H1 (cell line): ENCODE results near the gene SLC22A2. TPM values are rescaled to one million over a fixed set of nuclear protein-coding genes. Genes with fewer than 3 reads are reported as not detected.

Experiments used
- CTCF ChIA-PET: fragments of 300-600 bp; sonication (Branson Sonifier 250); formaldehyde crosslinking; loops from one replicate; lab custom pipeline; 2021; ENCODE audit not compliant: partially characterized antibody; lab: Charles Lee
- POLR2A ChIA-PET: fragments of 300-600 bp; sonication (Branson Sonifier 250); formaldehyde crosslinking; loops from one replicate; lab custom pipeline; 2021; ENCODE audit warnings: inconsistent platforms; ENCODE audit not compliant: partially characterized antibody; lab: Charles Lee
- DNase-seq, 2 experiments: peaks; one replicate each; pipeline versions ENCODE4 v3.0.0 to v3.0.0-alpha.2; 2010 to 2022; ENCODE audit warnings: low spot score in 2 of 2, low read depth in 1 of 2, mixed read lengths in 1 of 2
- FAIRE-seq: peaks from 2 replicates; lab custom pipeline; 2011; peaks lifted over from hg19 to GRCh38; lab: Jason Lieb, UNC
- H2AFZ ChIP-seq: 2 replicates; pipeline ENCODE4 v1.8.1; 2012; ENCODE audit warnings: low read length, inconsistent platforms
- H2AK5ac ChIP-seq: 2 replicates; pipeline ENCODE4 v1.6.1; 2013; ENCODE audit warnings: low read depth, low read length
- H2BK120ac ChIP-seq: replicated peaks from 2 replicates; pipeline ENCODE3; 2013; ENCODE audit warnings: low read depth, low read length, inconsistent platforms
- H2BK12ac ChIP-seq: 2 replicates; pipeline ENCODE4 v1.6.1; 2013; ENCODE audit warnings: low read depth, low read length
- H2BK15ac ChIP-seq: 2 replicates; pipeline ENCODE4 v1.6.1; 2013; ENCODE audit warnings: low read length
- H2BK20ac ChIP-seq: 2 replicates; pipeline ENCODE4 v1.6.1; 2013; ENCODE audit warnings: low read length
- H2BK5ac ChIP-seq: 2 replicates; pipeline ENCODE4 v1.6.1; 2013; ENCODE audit warnings: low read depth, low read length
- H3K14ac ChIP-seq: 2 replicates; pipeline ENCODE4 v1.6.1; 2013; ENCODE audit warnings: inconsistent platforms; ENCODE audit not compliant: insufficient read length
- H3K18ac ChIP-seq: 2 replicates; pipeline ENCODE4 v1.6.1; 2013; ENCODE audit warnings: low read length; ENCODE audit errors: extremely low read depth
- H3K23ac ChIP-seq: 2 replicates; pipeline ENCODE4 v1.6.1; 2013; ENCODE audit warnings: inconsistent platforms; ENCODE audit not compliant: insufficient read length
- H3K23me2 ChIP-seq: 2 replicates; pipeline ENCODE4 v1.6.1; 2013; ENCODE audit warnings: low read depth, low read length
- H3K27ac ChIP-seq: 2 replicates; pipeline ENCODE4 v1.6.1; 2011; ENCODE audit warnings: low read depth, low read length, inconsistent platforms
- H3K27me3 ChIP-seq, 4 experiments: replicated peaks in 1 of 4; 1 replicate in 1 of 4; 2 replicates in 3 of 4; pipeline versions ENCODE4 v1.6.1 to v1.8.1; 2011 to 2013; ENCODE audit warnings: low read length in 3 of 4, mild to moderate bottlenecking in 3 of 4, inconsistent platforms in 2 of 4, mixed read lengths in 2 of 4, moderate library complexity in 1 of 4; ENCODE audit not compliant: control insufficient read depth in 3 of 4, insufficient read depth in 3 of 4; ENCODE audit errors: extremely low read depth in 1 of 4
- H3K36me3 ChIP-seq, 4 experiments: 2 replicates each; pipeline versions ENCODE4 v1.6.1 to v1.8.1; 2011 to 2013; ENCODE audit warnings: mild to moderate bottlenecking in 4 of 4, low read length in 3 of 4, moderate library complexity in 2 of 4, control low read depth in 1 of 4, inconsistent platforms in 1 of 4; ENCODE audit not compliant: insufficient read depth in 4 of 4, control insufficient read depth in 2 of 4
- H3K4ac ChIP-seq: replicated peaks from 2 replicates; pipeline ENCODE3; 2013; ENCODE audit warnings: low read length, low read depth, mixed read lengths, inconsistent platforms; ENCODE audit not compliant: insufficient read length
- H3K4me1 ChIP-seq, 4 experiments: replicated peaks in 1 of 4; 1 replicate in 1 of 4; 2 replicates in 3 of 4; pipeline versions ENCODE4 v1.6.1 to v1.8.1; 2011 to 2013; ENCODE audit warnings: low read length in 3 of 4, inconsistent platforms in 2 of 4, mixed read lengths in 1 of 4; ENCODE audit not compliant: insufficient read depth in 4 of 4, control insufficient read depth in 3 of 4
- H3K4me2 ChIP-seq, 2 experiments: 2 replicates each; pipeline versions ENCODE4 v1.6.1 to v1.8.1; 2011 to 2013; ENCODE audit warnings: low read depth in 2 of 2, low read length in 2 of 2, control low read depth in 1 of 2, inconsistent platforms in 1 of 2, mild to moderate bottlenecking in 1 of 2; ENCODE audit not compliant: insufficient read depth in 1 of 2
- H3K4me3 ChIP-seq, 4 experiments: fragments of 200-600, 300-600 bp in 1 of 4; sonication (generic), shearing (Covaris generic), sonication (Bioruptor Twin) in 1 of 4; 2 replicates each; pipeline versions ENCODE4 v1.5.1 to v1.8.1; 2011 to 2016; ENCODE audit warnings: low read length in 4 of 4, low read depth in 3 of 4, control low read depth in 2 of 4, inconsistent platforms in 2 of 4, mild to moderate bottlenecking in 2 of 4, mixed read lengths in 1 of 4, moderate library complexity in 1 of 4; ENCODE audit not compliant: insufficient read depth in 2 of 4; ENCODE audit errors: extremely low read depth in 1 of 4
- H3K56ac ChIP-seq: replicated peaks from 2 replicates; pipeline ENCODE3; 2013; ENCODE audit warnings: low read depth, mild to moderate bottlenecking, mixed read lengths, low read length, inconsistent platforms; ENCODE audit not compliant: insufficient read length
- H3K79me1 ChIP-seq: 2 replicates; pipeline ENCODE4 v1.6.1; 2013; ENCODE audit warnings: low read depth, low read length, control low read depth
- H3K79me2 ChIP-seq, 2 experiments: 2 replicates each; pipeline versions ENCODE4 v1.6.1 to v1.8.1; 2012 to 2013; ENCODE audit warnings: low read length in 2 of 2, mild to moderate bottlenecking in 2 of 2, inconsistent platforms in 1 of 2; ENCODE audit not compliant: insufficient read depth in 2 of 2, control insufficient read depth in 1 of 2
- H3K9ac ChIP-seq, 4 experiments: replicated peaks in 1 of 4; 1 replicate in 1 of 4; 2 replicates in 3 of 4; pipeline versions ENCODE4 v1.6.1 to v1.8.1; 2011 to 2013; ENCODE audit warnings: low read depth in 3 of 4, low read length in 3 of 4, control low read depth in 2 of 4, mild to moderate bottlenecking in 2 of 4, moderate library complexity in 2 of 4, inconsistent platforms in 1 of 4; ENCODE audit errors: extremely low read depth in 1 of 4
- H3K9me3 ChIP-seq, 2 experiments: 2 replicates each; pipeline versions ENCODE4 v1.6.1 to v1.8.1; 2012 to 2013; ENCODE audit warnings: mild to moderate bottlenecking in 2 of 2, moderate library complexity in 2 of 2, control low read depth in 1 of 2, inconsistent platforms in 1 of 2, low read depth in 1 of 2, low read length in 1 of 2, mixed read lengths in 1 of 2; ENCODE audit not compliant: insufficient read depth in 2 of 2
- H4K20me1 ChIP-seq, 2 experiments: replicated peaks in 1 of 2; 2 replicates each; pipeline versions ENCODE3 to v1.8.1; 2011 to 2013; ENCODE audit warnings: inconsistent platforms in 2 of 2, low read length in 2 of 2, mild to moderate bottlenecking in 1 of 2; ENCODE audit not compliant: insufficient read depth in 2 of 2, control insufficient read depth in 1 of 2
- H4K5ac ChIP-seq: 2 replicates; pipeline ENCODE4 v1.6.1; 2013; ENCODE audit warnings: low read length, low read depth, mixed read lengths, inconsistent platforms; ENCODE audit not compliant: insufficient read length
- H4K8ac ChIP-seq: 2 replicates; pipeline ENCODE4 v1.8.0; 2013; ENCODE audit warnings: mild to moderate bottlenecking, moderate library complexity, low read length, inconsistent platforms; ENCODE audit not compliant: insufficient read depth; ENCODE audit errors: extremely low read depth
- H4K91ac ChIP-seq: replicated peaks from 2 replicates; pipeline ENCODE3; 2013; ENCODE audit warnings: low read length, mixed read lengths, inconsistent platforms; ENCODE audit not compliant: insufficient read length
- HDAC2 ChIP-seq, 2 experiments: fragments of 300-600 bp in 1 of 2; sonication (generic) in 1 of 2; IDR thresholded peaks; 2 replicates each; pipeline ENCODE4 v1.6.1; 2011 to 2012; ENCODE audit warnings: low read depth in 2 of 2, low read length in 2 of 2, mild to moderate bottlenecking in 2 of 2, moderate library complexity in 2 of 2, borderline replicate concordance in 1 of 2, inconsistent platforms in 1 of 2
- POLR2A ChIP-seq, 2 experiments: IDR thresholded peaks; 1 replicate in 1 of 2; 2 replicates in 1 of 2; pipeline ENCODE4 v1.6.1; 2011; ENCODE audit warnings: low read depth in 2 of 2, low read length in 2 of 2, mild to moderate bottlenecking in 2 of 2; ENCODE audit errors: control extremely low read depth in 1 of 2
- RBBP5 ChIP-seq: IDR thresholded peaks from 2 replicates; pipeline ENCODE4 v1.7.1; 2012; ENCODE audit warnings: low read depth, mild to moderate bottlenecking, inconsistent platforms, low read length, moderate library complexity, borderline replicate concordance
- SP4 ChIP-seq: IDR thresholded peaks from 2 replicates; pipeline ENCODE4 v1.6.1; 2012; ENCODE audit warnings: low read length, inconsistent platforms
- WGBS, 2 experiments: shearing (Covaris generic) in 1 of 2; methylation state at CpG; one replicate each; pipeline versions ENCODE4 v1.1.6 to v1.1.7; 2013 to 2015; ENCODE audit warnings: low lambda C conversion rate in 2 of 2, mixed read lengths in 2 of 2, inconsistent platforms in 1 of 2, low coverage in 1 of 2, missing lambda C conversion rate in 1 of 2; ENCODE audit not compliant: insufficient replicate concordance in 2 of 2, insufficient coverage in 1 of 2, insufficient read length in 1 of 2; ENCODE audit errors: extremely low coverage in 1 of 2, missing lambda C conversion rate in 1 of 2; 5-methylcytosine and 5-hydroxymethylcytosine counted together
- polyA plus RNA-seq, 7 experiments: library from polyadenylated mRNA; depleted of rRNA in 3 of 7; stranded (reverse) in 5 of 7; unstranded in 2 of 7; fragments of >200 nt in 5 of 7; fragments of 200-250 nt in 2 of 7; gene quantifications; 1 replicate in 5 of 7; 2 replicates in 1 of 7; 4 replicates in 1 of 7; pipeline versions ENCODE4 v1.2.1 to v1.2.3, GENCODE V29; 2011 to 2013; ENCODE audit warnings: missing spikeins in 2 of 7, mixed read lengths in 2 of 7
- total RNA-seq: library from RNA; stranded (reverse); fragmentation: NEBNext Ultra II Directional; extraction: Animal tissue kit (Norgen Biotek cat#: 25700); gene quantifications from 2 replicates; pipeline ENCODE4 v1.2.1, GENCODE V29; 2021

The SLC22A2 gene
- total and polyA plus RNA-seq, 2 of the 8 experiments (the other 6 are each of a cell fraction or from before 2014, with no cell fraction given): 0.23 to 1.4 TPM

DNA sequence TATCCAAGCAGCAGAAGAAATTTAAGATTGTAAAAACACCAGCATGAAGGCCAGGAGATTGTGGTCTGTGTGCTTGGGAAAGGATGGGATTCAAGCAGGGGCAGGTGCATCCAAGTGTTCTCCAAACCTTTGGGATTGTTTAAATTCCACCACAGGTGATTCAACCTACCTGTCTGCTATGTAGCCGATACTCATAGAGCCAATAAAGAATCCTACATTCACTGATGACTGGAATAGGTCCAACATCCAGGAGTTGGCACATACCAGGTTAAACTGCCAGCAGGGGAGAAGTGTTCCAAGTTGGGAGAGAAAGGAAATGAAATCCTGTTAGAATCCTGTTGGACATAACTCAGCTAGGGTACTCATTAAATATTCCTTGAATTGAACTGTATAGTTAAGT is 2.2 kb downstream of the SLC22A2 start:
- Histone ChIP-seq H3K4me1 (peaks cover 7 to 22% (median 19%) of the 10 kb centered on the region in 4 experiments; a peak in 5 of 7 replicates), H3K56ac (no peak overlapping the region), H4K20me1 (no peaks in the 10 kb centered on the region), H4K91ac (no peak overlapping the region), H2BK12ac (no peak overlapping the region), H3K14ac (no peak overlapping the region), H3K27ac (no peak overlapping the region), H3K18ac (no peak overlapping the region), H2AFZ (no peak overlapping the region), H3K9me3 (no peaks in the 10 kb centered on the region), H3K4ac (no peak overlapping the region), H3K79me2 (no peaks in the 10 kb centered on the region), H3K4me2 (no peak overlapping the region), H4K5ac (no peak overlapping the region), H3K9ac (no peak overlapping the region), H2BK5ac (no peak overlapping the region), H3K23ac (no peak overlapping the region), H3K23me2 (no peaks in the 10 kb centered on the region), H3K4me3 (no peak overlapping the region), H2BK15ac (no peak overlapping the region), H3K79me1 (no peaks in the 10 kb centered on the region), H2BK20ac (no peak overlapping the region), H3K27me3 (peaks cover 0 to 3% (median 0%) of the 10 kb centered on the region in 4 experiments; a peak in 1 of 7 replicates), H2BK120ac (no peak overlapping the region), H4K8ac (no peak overlapping the region), H3K36me3 (no peaks in the 10 kb centered on the region), H2AK5ac (no peak overlapping the region)
- ChIA-PET POLR2A (no interaction called here), CTCF (interaction anchor here (0.6 to 1.6 kb wide), 3 partner anchors 11 to 105 kb away, joined by 3 to 4 read pairs (median 3); no protein-coding TSS in a partner anchor)
- 100% methylated on average over 1 of the region's 1 CpG; no CpG with 5 or more reads in 1 of the 2 experiments for WGBS, 2 experiments
- FAIRE-seq (no peak), DNase-seq (no peak)
- TF ChIP-seq SP4 (no peak), RBBP5 (no peak), POLR2A (IDR thresholded peaks at IDR 0.05; ENCODE audit: control extremely low read depth in 1 of 2, low read depth in 2 of 2, low read length in 2 of 2) (no peak), HDAC2 (IDR thresholded peaks at IDR 0.05; ENCODE audit: borderline replicate concordance in 1 of 2, low read depth in 2 of 2, low read length in 2 of 2) (no peak)
